HL-60/S4 (cell line): ENCODE measurements around the gene EME2.
"Not testable (repeated sequence)": the region's sequence is repeated elsewhere in the genome, so short reads cannot be mapped to it uniquely, and the experiment has no call there.

Experiments used
- in situ Hi-C: fragments of 300-500 bp; cut with MboI; formaldehyde crosslinking; loops from 2 replicates; pipeline ENCODE4 v1.14.3; 2022; ENCODE audit warnings: low sequenced_read_pairs

Gene EME2, protein sequence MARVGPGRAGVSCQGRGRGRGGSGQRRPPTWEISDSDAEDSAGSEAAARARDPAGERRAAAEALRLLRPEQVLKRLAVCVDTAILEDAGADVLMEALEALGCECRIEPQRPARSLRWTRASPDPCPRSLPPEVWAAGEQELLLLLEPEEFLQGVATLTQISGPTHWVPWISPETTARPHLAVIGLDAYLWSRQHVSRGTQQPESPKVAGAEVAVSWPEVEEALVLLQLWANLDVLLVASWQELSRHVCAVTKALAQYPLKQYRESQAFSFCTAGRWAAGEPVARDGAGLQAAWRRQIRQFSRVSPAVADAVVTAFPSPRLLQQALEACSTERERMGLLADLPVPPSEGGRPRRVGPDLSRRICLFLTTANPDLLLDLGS

DNA sequence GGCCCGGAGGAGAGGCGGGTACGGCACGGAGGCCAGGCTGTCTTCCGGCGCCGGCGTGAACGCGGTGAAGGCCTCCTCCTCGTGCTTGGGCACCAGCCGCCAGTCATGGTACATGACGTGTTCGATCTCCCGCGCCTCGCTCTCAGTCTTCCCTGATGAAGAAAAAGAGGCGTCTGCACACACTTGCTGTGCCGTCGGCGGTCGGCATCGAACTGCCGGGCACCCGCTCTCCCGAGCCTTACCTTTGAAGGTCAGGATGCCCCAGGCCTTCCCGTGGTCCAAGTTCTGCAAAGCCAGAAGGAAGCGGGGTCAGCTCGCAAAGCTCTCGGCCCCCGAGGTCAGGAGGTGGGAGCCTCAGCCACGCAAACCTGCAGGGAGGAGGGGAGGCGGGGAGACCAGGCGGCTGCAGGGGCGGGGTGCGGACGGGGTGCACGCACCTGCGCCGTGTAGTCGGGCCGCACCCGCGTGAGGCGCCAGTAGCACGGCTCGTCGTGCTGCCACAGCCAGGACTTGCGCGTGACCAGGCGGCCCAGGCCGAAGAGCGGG is at the start of gene EME2:
TSS of gene EME2 (plus strand) at position 449 of the 546 bp plus-strand sequence. CDS start 418 bp downstream, outside the sequence.
- in situ Hi-C loops, result no loop called here

DNA sequence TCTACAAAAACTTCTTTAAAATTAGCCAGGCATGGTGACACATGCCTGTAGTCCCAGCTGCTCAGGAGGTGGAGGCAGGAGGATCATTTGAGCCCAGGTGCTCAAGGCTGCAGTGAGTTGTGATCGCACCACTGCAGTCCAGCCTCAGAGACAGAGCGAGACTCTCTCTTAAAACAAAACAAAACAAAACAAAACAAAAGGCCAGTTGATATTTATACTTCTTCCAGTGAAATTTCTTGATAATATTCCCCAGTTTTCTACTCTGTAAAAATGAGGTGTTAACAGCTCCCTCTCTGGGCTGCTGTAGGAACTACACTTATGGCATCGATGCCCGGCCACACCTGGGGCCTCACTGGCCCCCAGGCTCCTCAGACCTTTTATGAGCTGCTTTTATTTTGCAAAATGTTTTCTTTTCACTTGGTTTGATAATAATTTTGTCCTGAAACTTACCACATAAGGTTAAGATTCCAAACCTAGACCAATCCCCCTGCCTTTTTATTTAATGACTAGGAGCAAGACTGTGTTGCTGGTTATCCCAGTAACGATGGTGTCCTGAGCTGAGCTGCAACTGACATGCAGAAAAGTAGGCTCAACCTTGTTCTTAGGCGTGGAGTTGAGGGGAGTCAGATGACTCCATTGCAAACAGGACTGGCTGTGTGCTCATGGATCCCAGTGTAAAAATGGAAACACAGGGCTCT is 49.0 kb upstream of the EME2 start:
- in situ Hi-C loops, result no loop called here

DNA sequence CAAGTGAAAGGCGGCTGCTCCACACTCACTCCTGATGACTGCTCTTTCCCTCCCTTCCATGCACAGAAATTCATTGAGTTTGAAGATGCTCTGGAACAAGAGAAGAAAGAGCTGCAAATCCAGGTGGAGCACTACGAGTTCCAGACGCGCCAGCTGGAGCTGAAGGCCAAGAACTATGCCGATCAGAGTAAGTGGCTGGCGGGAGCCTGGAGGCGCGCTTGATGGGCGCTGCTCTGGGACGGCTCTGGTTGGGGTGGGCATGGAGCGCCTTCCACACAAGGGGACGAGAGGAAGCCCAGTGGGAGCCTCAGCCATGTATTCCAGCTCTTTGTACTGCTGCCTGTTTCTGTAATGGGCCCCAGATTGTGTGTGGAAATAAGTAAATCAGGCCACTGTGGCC is 48.1 kb upstream of the EME2 start:
- in situ Hi-C loops, result no loop called here

DNA sequence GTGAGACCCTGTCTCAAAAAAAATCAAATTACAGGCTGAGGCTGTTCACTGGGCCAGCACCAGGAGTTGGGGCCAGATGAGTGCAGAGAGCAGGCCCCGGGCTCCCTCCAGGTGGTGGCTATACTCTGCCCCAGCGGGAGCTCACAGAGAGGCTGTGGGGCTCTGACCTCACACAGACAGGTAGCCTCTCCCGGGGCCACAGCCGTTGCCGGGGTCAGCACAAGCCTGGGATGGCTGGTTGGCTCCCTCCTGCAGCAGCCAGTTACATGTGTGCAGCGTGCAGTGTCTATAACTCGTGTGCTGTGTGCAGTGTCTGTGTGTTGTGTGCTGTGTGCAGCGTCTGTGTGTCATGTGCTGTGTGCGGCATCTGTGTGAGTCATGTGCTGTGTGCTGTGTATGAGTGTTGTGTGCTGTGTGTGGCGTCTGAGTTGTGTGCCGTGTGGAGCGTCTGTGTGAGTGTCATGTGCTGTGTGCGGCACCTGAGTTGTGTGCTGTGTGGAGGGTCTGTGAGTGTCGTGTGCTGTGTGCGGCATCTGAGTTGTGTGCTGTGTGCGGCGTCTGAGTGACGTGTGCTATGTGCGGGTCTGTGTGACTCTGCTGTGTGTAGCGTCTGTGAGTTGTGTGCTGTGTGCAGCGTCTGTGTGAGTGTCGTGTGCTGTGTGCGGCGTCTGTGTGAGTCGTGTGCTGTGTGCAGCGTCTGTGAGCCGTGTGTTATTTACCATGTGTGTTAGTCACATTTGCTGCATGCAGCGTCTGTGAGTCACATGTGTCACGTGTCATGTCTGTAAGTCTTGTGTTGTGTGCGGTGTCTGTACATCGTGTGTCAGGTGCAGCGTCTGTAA is 45.7 kb upstream of the EME2 start:
- in situ Hi-C loops, result no loop called here

DNA sequence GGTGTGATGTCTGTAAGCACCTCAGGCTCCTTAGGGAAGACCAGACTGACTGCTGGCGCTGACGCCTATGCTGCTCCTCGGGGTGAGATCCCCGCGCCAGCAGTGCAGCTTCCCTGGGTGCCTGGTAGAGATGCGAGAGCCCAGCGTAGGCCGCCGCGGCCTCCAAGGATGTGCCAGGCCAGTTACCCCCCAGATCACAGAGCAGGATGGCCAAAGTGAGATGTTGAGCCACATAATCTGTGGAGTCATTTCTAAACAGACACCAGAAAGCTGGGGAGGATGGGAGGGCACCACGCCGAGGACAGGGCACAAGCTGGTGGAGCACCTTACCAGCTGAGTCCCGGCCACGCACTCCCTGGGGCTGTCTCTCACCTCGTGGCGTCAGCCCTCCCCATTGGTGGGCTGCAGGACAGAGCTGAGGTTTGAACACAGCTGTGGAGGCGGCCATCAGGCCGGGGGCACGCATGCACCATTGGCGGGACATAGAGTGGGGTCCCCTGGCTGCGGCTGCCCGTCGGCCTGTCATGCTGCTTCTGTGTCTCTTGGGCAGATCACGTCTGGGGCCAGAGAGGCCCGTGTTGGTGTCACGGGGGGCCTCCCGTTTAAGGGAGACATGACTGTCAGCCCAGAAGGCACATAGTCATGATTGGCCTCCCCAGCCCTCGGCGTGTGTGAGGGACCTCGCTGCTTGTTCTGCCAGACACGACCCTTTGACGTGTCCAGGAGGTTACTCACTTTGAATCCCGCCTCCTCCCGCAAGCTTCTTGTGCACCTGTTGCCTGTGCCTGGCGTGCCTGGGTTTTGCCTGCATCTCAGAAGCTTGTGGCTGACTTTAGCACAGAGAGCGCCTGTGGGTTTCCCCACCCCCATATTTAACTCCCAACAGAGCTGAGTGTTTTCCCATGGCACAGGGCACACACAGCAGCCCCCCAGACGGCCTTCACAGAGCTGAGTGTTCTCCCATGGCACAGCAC is 44.7 kb upstream of the EME2 start:
- in situ Hi-C loops, result no loop called here

DNA sequence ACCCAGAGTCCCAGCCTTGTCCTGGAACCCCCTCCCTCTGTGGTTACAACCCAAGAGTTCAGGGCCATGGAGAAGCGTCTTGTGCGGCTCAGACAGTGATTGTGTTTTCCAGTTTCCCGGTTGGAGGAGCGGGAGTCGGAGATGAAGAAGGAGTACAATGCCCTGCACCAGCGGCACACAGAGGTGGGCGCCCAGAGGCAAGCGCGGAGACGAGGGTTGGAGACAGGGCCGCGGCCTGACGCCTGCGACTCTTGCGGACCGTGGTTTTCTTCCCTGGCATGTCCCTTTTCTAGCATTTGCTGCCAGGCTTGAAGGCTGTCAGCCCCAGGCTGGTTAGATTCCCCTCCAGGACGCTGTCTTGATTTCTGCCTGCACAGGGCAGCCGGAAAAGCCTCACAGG is 43.6 kb upstream of the EME2 start:
- in situ Hi-C loops, result no loop called here

DNA sequence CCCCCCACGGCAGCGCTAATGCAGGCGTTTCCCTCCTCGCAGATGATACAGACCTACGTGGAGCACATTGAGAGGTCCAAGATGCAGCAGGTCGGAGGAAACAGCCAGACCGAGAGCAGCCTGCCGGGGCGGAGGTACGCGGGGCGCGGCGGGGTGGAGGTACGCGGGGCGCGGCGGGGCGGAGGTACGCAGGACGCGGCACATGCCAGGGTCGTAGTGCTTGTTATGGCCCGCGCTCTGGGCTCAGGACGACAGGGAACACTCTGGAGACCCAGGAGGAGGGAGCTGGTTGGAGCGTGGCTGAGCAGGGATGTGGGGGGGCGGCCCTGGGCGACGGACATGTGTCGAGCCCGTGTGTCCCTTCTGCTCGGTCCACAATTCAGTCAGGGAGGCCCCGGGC is 43.2 kb upstream of the EME2 start:
- in situ Hi-C loops, result no loop called here

DNA sequence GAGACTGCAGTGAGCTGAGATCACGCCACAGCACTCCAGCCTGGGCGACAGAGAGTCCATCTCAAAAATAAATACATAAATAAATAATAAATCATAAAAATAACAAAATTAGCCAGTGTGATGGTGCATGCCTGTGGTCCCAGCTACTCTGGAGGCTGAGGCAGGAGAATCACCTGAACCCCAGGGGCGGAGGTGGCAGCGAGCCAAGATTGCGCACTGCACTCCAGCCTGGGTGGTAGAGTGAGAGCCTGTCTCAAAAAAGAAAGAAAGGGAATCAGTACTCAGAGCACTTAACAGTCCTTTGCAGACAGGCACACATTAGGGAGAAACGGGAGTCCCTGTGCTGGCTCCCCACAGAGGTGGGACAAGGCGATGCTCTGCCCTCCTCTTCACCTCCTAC is 41.5 kb upstream of the EME2 start:
- in situ Hi-C loops, result no loop called here

DNA sequence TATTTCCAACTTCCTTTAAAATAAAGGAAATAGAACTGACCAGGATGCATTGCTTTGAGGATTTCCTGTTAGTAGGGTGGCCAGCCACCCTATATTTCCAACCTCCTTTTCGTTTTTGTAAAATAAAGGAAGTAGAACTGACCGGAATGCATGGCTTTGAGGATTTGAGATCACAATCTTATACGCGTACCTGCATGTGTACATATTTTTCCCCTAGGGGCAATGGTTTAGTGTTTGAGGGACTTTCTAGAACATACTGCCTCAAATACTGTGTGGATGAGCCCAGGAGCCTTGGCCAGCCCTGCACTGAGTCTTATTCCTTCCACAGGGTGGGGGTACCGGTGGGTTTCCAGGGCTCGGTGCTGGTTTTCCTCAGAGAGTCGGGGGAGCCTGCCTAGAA is 41.0 kb upstream of the EME2 start:
- in situ Hi-C loops, result no loop called here

DNA sequence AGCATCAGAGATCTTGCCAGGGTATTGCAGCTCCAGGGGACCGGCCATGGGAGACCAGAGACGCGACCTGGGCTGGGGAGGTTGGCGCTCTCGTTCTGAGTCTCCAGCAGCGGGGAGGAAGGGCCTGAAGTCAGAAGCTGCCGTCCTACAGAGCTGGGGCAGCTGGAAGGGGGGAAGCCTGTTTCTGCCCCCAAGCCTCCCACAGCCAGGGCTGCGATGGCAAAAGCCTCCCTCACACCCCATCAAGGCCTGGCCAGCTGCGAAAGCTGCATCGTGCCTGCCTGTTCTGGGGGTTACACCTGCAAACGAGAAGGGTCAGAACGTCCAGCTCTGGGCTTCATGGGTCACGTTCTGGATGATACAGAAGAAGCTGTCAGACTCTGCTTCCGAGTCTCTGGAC is 40.5 kb upstream of the EME2 start:
- in situ Hi-C loops, result no loop called here

DNA sequence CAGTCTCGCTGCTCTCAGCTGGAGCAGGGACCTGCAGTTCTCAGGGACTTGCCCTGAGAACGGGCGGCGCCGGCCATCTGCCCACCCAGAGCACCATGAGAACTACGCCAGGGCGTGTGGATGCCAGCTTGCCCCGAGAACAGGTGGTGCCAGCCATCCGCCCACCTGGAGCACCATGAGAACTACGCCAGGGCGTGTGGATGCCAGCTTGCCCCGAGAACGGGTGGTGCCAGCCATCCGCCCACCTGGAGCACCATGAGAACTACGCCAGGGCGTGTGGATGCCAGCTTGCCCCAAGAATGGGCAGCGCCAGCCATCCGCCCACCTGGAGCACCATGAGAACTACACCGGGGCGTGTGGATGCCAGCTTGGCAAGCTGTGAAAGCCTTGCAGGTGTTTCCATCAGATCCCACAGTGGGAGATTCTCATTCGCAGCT is 40.0 kb upstream of the EME2 start:
- in situ Hi-C loops, result not testable (repeated sequence)

DNA sequence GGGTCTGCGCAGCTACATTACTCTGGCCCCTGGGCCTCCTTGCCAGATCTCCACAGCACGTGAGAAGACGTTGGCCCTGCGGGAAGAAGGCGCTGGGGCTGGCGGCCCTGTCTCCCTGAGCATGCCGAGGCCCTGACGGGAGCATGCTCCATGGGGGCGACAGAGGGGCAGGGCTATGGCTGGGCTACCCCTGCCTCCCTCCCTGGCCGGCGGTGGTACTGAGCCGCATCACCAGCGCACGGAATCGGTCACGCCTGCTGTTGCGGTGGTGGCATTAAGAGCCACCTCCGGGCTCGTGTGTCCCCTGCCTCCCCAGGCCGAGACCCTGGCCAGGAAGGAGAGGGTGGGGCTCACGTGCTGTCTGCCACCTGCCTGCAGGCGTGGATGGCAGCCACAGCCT is 38.5 kb upstream of the EME2 start:
- in situ Hi-C loops, result no loop called here

DNA sequence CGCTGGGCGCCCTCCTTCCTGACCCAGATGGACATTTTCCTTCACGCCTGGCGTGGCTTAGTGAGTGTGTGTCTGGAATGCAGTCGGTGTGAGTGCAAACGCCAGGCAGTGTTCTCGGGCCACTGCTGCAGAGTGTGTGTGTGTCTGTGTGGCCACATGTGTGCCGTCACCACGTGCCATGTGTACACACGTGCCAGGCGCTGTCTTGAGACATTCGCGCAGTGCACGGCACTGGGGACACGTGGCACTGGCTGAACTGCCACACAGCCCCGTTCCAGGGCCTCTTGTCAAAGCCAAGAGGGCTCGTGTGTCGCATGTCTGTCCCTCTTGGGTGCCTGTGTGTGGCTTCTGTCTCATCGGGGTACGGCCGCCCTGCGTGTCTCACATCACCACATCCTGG is 37.8 kb upstream of the EME2 start:
- in situ Hi-C loops, result no loop called here

DNA sequence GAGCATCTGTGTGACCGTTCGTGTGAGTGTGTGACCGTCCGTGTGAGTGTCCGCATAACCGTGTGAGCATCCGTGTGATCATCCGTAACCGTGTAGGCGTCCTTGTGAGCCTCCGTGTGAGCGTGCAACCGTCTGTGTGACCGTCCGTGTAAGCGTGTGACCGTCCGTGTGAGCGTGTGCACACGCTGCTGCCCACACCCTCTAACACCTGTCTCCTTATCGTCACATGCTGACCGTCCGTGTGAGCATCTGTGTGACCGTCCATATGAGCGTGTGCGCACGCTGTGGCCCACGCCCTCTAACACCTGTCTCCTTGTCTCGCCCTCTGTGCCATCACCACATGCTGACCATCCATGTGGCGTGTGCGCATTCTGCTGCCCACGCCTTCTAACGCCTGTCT is 32.4 kb upstream of the EME2 start:
- in situ Hi-C loops, result no loop called here

DNA sequence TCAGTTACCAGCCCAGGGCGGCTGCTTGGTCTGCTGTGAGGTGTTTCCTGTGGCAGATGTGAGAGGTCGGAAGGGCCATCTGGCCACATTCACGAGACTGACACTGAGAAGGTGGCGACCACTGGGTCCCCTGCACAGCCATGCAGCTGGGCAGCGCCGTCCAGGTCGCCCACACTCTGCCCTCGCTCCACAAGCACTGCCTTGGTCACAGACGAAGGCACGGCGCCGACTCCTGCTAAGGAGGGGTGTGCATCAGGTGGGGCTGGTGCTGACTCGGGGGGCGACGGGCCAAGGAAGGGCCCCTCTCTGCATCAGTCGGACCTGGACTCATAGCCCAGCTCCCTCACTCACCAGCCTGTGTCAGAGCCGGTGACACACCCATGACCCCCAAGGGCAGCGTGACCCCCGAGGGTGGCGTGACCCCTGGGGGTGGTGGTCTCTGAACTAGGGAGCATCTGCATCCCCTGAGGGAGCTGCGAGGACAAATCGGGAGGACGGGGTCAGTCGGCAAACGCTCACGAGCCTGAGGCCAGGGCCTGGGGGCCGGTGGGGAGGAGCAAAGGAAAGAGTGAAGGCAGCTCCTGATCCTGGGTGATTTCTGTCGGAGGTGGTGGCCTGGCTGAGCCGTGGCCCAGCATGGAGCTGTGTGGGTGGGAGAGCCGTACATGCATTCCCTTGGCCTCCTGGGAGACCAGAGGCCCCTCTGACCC is 31.7 kb upstream of the EME2 start:
- in situ Hi-C loops, result no loop called here

DNA sequence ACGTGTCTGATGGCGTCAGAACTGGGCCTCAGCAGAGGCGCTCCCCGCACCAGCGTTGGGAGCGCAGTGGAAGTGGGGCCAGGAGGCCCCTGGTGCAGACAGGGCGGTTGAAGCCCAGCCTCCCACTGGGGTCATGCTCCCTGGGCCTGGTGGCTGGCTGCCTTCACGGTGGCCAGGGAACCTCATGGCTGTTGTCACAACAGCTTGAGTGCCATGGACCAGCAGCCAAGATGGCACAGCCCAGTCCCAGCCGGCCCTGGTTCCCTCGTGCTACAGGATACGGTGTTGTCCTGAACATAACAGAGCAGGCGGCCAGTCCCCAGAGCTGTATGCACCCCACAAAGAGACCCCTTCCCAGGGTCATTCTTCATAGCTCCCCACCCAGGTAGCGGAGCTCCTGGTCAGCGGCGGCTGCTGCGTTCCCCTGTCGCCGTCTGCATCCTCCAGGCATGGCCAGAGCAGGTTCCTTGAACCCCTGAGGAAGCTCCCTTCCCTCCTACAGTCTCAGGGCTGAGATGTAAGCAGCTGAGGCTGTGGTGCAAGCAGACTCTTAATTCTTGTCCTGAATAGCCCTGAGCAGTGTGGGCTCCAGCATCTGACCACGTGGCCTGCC is 31.0 kb upstream of the EME2 start:
- in situ Hi-C loops, result no loop called here

DNA sequence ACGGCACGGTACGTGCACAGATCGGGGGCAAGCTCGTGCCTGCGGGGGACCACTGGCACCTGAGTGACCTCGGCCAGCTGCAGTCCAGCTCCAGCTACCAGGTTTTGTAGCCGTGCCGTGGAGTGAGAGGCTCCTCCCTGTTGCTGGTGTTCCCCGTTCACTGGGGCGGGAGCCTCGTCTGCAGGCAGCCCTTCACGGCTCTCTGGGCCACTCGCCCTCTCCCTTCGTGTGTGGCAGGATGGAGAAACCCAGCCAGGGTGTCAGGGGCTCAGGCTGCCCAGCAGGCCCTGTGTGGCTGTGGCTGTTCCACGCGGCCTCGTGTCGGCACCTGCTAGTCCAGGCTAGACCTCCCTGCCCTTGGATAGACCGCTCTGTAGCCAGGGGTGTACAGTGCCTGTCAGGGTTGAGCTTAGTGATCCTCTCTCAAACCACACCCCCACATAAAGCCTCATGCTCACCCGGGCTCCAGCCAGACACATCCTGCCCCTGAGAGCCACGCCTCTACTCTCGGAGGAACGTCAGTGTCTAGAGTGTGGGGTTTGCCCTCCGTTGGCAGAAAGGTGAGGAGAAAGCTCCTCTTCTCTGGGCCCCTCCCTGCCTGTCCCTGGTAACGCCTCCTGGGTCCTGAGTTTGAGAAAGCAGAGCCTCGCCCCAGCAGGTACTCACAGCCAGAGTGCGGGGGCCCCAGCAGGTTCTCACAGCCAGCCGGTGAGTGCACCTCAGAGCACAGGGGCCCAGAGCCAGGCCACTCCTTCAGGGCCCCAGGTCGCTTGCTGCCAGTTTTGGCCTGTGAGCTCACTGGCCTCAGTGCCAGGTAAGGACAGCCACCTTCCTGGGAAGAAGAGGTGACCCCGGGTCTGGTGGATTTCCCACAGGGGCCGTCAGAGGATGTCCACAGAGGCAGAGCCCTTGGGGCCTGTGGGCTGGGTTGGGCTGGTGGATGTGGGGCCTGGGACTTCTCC is 29.0 kb upstream of the EME2 start:
- in situ Hi-C loops, result no loop called here

DNA sequence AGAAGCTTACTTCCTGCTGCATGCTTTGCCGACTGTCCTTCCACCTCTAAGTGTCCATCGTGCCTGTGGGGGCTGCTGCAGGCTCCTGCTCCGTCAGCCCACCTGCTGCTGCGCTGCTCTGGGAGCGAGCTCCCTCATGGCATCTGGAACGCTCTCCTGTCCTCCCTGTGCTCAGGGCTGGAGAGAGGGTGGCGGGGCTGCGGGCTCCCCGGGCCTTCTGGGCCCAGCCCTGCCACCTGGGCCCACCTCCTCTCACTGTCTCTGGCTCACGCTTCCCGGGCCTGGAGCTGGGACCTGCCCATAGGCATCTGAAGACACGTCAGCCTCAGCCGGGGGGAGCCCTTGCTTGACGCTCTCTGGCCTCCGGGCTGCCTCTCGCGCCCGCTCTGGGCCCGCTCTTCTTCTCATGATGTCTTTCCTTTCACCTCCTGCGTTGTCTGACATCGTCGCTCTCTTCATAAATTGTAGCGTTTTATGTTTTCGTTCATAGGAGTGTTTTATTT is 28.2 kb upstream of the EME2 start:
- in situ Hi-C loops, result no loop called here
